NB4 (cell line): Measurements from ENCODE around the gene CHAF1A.

Experiments
- POLR2A ChIP-seq: IDR thresholded peaks from 2 replicates; pipeline ENCODE4 v1.6.1; 2011; ENCODE audit warnings: mild to moderate bottlenecking; ENCODE audit not compliant: insufficient read length; ENCODE audit errors: extremely low read depth
- TF ChIP-seq, protein P1 (sequence below): IDR thresholded peaks from one replicate; pipeline ENCODE4 v1.5.1; 2012; ENCODE audit warnings: low read depth, low read length

DNA sequence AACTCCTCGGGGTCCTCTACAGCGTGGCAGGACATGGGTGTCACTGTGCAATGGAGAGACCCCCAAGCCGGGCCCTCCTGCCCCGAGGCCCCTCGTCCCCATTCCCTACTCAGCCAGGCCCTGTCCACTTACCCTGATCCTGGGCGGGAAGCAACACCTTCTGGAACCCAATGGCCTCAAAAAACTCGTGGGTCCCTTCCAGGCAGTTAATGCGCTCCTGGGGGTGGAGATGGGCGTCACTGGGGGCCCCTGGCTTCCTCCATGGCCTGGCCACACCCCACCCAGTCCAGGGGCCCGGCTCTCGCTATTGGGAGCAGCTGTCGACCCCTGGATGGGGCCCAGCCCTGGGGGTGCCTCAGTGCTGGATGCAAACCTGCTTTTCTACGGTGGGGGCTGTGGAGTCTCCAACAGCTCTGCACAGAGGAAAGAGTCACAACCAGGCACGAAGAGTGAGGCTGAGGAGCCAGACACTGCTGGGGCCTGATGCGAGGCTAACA, 44.3 kb downstream of the CHAF1A start:
- TF ChIP-seq POLR2A: no peak
- TF ChIP-seq, protein P1, sequence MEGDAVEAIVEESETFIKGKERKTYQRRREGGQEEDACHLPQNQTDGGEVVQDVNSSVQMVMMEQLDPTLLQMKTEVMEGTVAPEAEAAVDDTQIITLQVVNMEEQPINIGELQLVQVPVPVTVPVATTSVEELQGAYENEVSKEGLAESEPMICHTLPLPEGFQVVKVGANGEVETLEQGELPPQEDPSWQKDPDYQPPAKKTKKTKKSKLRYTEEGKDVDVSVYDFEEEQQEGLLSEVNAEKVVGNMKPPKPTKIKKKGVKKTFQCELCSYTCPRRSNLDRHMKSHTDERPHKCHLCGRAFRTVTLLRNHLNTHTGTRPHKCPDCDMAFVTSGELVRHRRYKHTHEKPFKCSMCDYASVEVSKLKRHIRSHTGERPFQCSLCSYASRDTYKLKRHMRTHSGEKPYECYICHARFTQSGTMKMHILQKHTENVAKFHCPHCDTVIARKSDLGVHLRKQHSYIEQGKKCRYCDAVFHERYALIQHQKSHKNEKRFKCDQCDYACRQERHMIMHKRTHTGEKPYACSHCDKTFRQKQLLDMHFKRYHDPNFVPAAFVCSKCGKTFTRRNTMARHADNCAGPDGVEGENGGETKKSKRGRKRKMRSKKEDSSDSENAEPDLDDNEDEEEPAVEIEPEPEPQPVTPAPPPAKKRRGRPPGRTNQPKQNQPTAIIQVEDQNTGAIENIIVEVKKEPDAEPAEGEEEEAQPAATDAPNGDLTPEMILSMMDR: no peak
